ENCODE data around the gene PIF1. TPM values are rescaled to one million over a fixed set of nuclear protein-coding genes. Genes with fewer than 3 reads are reported as not detected.
"Not testable (repeated sequence)": the region's sequence is repeated elsewhere in the genome, so short reads cannot be mapped to it uniquely, and the experiment has no call there.

The PIF1 gene
- total and polyA plus RNA-seq, 5 donors from 2014 or later = 0.07 to 0.37 (median 0.29) TPM; not detected in 1

DNA sequence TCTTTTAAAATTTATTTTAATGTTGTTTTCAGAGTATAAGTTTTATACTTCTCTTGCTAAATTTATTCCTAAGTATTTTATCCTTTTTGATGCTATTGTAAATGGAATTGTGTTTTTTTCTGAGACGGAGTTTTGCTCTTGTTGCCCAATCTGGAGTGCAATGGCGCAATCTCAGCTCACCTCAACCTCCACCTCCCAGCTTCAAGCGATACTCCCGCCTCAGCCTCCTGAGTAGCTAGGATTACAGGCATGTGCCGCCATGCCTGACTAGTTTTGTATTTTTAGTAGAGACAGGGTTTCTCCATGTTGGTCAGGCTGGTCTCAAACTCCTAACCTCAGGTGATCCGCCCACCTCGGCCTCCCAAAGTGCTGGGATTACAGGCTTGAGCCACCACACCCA is 30.1 kb downstream of the PIF1 start:
- not testable (repeated sequence) for H3K4me3 Mint-ChIP-seq; ATAC-seq (ENCODE audit: low read depth in 2 of 2); DNase-seq; H3K36me3 Mint-ChIP-seq; H3K27me3 Mint-ChIP-seq; H3K27ac Mint-ChIP-seq; H3K4me3 ChIP-seq (ENCODE audit: low read depth, low read length); H3K9me3 Mint-ChIP-seq; H3K27me3 ChIP-seq (ENCODE audit: control insufficient read depth, insufficient read depth, low read length); H3K27ac ChIP-seq (ENCODE audit: insufficient read depth, low read length, poor library complexity, severe bottlenecking); H3K36me3 ChIP-seq (ENCODE audit: control insufficient read depth, insufficient read depth, low read length); H3K9me3 ChIP-seq (ENCODE audit: control insufficient read depth in 2 of 2, low read length in 2 of 2); H3K4me1 ChIP-seq (ENCODE audit: control insufficient read depth, insufficient read depth, low read length, poor library complexity, severe bottlenecking); H3K4me1 Mint-ChIP-seq

DNA sequence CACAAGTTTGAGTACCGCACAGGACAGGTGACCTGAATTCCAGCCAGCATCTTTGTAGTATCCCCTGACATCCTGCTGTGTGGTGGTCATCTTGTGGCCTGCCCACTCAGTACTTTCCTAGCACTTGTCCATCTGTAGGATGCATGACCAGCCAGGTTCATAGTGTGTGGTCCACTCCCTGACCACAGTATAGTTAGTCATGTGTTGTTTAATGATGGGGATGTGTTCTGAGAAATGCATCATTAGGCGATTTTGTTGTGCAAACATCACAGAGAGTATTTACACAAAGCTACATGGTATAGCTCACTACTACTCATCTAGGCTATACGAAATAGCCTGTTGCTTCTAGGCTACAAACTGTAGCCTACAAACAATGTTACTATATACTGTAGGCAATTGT is 33.2 kb downstream of the PIF1 start:
- Mint-ChIP-seq H3K27ac (peak overlapping the region in 1 of 3 donors; percentile 52), H3K9me3 (no peaks in the 10 kb centered on the region), H3K36me3 (no peaks in the 10 kb centered on the region), H3K4me3 (no peak overlapping the region), H3K4me1 (no peaks in the 10 kb centered on the region), H3K27me3 (peaks cover 4% of the 10 kb centered on the region)
- Histone ChIP-seq H3K4me1 (ENCODE audit: control insufficient read depth, insufficient read depth, low read length, poor library complexity, severe bottlenecking) (no peaks in the 10 kb centered on the region), H3K36me3 (ENCODE audit: control insufficient read depth, insufficient read depth, low read length) (no peaks in the 10 kb centered on the region), H3K27ac (ENCODE audit: insufficient read depth, low read length, poor library complexity, severe bottlenecking) (no peak overlapping the region), H3K4me3 (ENCODE audit: low read depth, low read length) (no peak overlapping the region), H3K9me3 (ENCODE audit: control insufficient read depth in 2 of 2, low read length in 2 of 2) (no peaks in the 10 kb centered on the region), H3K27me3 (ENCODE audit: control insufficient read depth, insufficient read depth, low read length) (no peaks in the 10 kb centered on the region)
- ATAC-seq (ENCODE audit: low read depth in 2 of 2) (no peak), DNase-seq (no peak)

DNA sequence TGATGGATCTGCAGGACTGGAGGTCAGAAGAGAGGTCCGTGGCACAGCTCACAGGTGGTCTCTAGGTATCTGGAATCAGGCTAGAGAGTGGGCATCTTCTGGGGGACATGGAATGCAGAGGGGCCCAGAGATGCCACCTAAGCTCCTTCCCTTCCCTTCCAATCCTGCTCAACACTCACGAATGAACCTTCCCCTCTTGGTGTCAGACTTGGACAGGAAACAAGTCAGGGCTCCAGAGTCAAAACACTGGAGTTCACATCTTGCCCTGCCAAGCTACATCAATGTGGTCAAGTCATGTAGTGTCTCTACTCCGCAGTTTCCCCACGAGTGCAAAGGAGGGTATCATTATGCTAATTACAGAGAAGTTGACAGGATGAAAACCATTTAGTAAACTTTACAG is 34.0 kb downstream of the PIF1 start:
- DNase-seq (no peak), ATAC-seq (ENCODE audit: low read depth in 2 of 2) (no peak)
- Histone ChIP-seq H3K36me3 (ENCODE audit: control insufficient read depth, insufficient read depth, low read length) (no peaks in the 10 kb centered on the region), H3K4me3 (ENCODE audit: low read depth, low read length) (no peak overlapping the region), H3K9me3 (ENCODE audit: control insufficient read depth in 2 of 2, low read length in 2 of 2) (no peaks in the 10 kb centered on the region), H3K4me1 (ENCODE audit: control insufficient read depth, insufficient read depth, low read length, poor library complexity, severe bottlenecking) (no peaks in the 10 kb centered on the region), H3K27ac (ENCODE audit: insufficient read depth, low read length, poor library complexity, severe bottlenecking) (no peak overlapping the region), H3K27me3 (ENCODE audit: control insufficient read depth, insufficient read depth, low read length) (no peaks in the 10 kb centered on the region)
- Mint-ChIP-seq H3K9me3 (no peaks in the 10 kb centered on the region), H3K27ac (peak overlapping the region in 1 of 3 donors; percentile 10), H3K4me1 (no peaks in the 10 kb centered on the region), H3K27me3 (peaks cover 4% of the 10 kb centered on the region), H3K4me3 (no peak overlapping the region), H3K36me3 (no peaks in the 10 kb centered on the region)

DNA sequence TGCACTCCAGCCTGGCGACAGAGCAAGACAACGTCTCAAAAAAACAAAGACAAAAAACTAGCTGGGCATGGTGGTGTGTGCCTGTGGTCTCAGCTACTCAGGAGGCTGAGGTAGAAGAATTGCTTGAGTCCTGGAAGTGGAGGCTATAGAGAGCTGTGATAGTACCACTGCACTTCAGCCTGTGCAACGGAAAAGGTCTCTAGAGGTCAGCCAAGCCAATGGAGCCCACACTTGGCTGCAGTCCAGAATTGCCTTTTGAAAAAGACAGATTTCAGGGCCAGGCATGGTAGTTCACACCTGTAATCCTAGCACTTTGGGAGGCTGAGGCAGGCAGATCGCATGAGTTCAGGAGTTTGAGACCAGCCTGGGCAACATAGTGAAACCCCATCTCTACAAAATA is 41.7 kb downstream of the PIF1 start:
- Histone ChIP-seq H3K9me3 (ENCODE audit: control insufficient read depth in 2 of 2, low read length in 2 of 2) (no peaks in the 10 kb centered on the region), H3K4me1 (ENCODE audit: control insufficient read depth, insufficient read depth, low read length, poor library complexity, severe bottlenecking) (no peaks in the 10 kb centered on the region), H3K36me3 (ENCODE audit: control insufficient read depth, insufficient read depth, low read length) (no peaks in the 10 kb centered on the region), H3K4me3 (ENCODE audit: low read depth, low read length) (no peak overlapping the region), H3K27me3 (ENCODE audit: control insufficient read depth, insufficient read depth, low read length) (no peaks in the 10 kb centered on the region), H3K27ac (ENCODE audit: insufficient read depth, low read length, poor library complexity, severe bottlenecking) (no peak overlapping the region)
- peaks cover 20% of the 10 kb centered on the region for H3K27me3 Mint-ChIP-seq
- DNase-seq = no peak
- H3K9me3 Mint-ChIP-seq = no peaks in the 10 kb centered on the region
- no peak for ATAC-seq (ENCODE audit: low read depth in 2 of 2)
- H3K4me1 Mint-ChIP-seq = peaks cover 0 to 9% (median 2%) of the 10 kb centered on the region in 4 donors
- H3K36me3 Mint-ChIP-seq = no peaks in the 10 kb centered on the region
- no peak overlapping the region for H3K27ac Mint-ChIP-seq
- no peak overlapping the region for H3K4me3 Mint-ChIP-seq

DNA sequence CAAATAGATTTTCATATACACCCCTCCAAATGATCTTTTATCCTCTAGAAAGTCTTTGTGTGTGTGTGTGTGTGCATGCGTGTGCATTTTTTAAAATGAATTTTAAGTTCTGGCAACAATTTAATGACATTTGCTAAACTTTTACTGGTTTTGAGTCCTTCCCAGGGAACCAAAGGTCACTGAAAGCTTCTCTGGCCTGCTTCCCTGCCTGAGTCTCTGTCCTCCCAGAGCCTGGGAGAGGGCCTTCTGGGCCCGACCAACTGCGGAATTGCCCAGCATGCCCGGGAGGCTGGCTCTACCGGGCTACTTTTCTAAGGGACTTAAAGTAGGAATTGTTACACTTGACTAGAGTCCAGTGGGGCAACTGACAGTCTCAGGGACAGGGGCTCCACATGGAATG is 42.7 kb downstream of the PIF1 start:
- Mint-ChIP-seq H3K36me3 (no peaks in the 10 kb centered on the region), H3K27ac (no peak overlapping the region), H3K4me3 (no peak overlapping the region), H3K9me3 (no peaks in the 10 kb centered on the region), H3K27me3 (peaks cover 30% of the 10 kb centered on the region), H3K4me1 (peaks cover 0 to 9% (median 2%) of the 10 kb centered on the region in 4 donors)
- DNase-seq = no peak
- H3K36me3 ChIP-seq (ENCODE audit: control insufficient read depth, insufficient read depth, low read length) = no peaks in the 10 kb centered on the region
- H3K27me3 ChIP-seq (ENCODE audit: control insufficient read depth, insufficient read depth, low read length) = no peaks in the 10 kb centered on the region
- no peak overlapping the region for H3K27ac ChIP-seq (ENCODE audit: insufficient read depth, low read length, poor library complexity, severe bottlenecking)
- H3K4me1 ChIP-seq (ENCODE audit: control insufficient read depth, insufficient read depth, low read length, poor library complexity, severe bottlenecking) = no peaks in the 10 kb centered on the region
- no peaks in the 10 kb centered on the region for H3K9me3 ChIP-seq (ENCODE audit: control insufficient read depth in 2 of 2, low read length in 2 of 2)
- no peak overlapping the region for H3K4me3 ChIP-seq (ENCODE audit: low read depth, low read length)
- no peak for ATAC-seq (ENCODE audit: low read depth in 2 of 2)

DNA sequence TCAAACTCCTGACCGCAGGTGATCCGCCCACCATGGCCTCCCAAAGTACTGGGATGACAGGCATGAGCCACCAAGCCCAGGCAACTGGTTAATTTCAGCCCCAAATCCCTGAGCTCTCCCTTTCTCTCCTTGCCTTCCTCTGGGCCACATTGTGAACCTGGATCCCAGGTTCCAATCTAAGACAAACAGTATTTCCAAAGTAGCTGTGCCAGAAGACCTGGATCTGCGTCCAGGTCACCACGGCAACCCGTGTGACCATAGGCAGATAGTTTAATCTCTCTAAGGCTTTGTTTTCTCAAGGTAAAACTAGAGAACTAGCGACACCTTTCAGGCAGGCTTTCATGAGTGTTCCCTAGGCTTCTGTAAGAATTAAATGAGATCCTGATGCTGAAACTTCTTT is 44.1 kb downstream of the PIF1 start:
- Mint-ChIP-seq H3K4me1 (peaks cover 0 to 9% (median 3%) of the 10 kb centered on the region in 4 donors), H3K9me3 (no peaks in the 10 kb centered on the region), H3K36me3 (no peaks in the 10 kb centered on the region), H3K4me3 (no peak overlapping the region), H3K27ac (no peak overlapping the region), H3K27me3 (peaks cover 45% of the 10 kb centered on the region)
- ATAC-seq (ENCODE audit: low read depth in 2 of 2) (no peak), DNase-seq (no peak)
- Histone ChIP-seq H3K27ac (ENCODE audit: insufficient read depth, low read length, poor library complexity, severe bottlenecking) (no peak overlapping the region), H3K4me3 (ENCODE audit: low read depth, low read length) (no peak overlapping the region), H3K27me3 (ENCODE audit: control insufficient read depth, insufficient read depth, low read length) (no peaks in the 10 kb centered on the region), H3K9me3 (ENCODE audit: control insufficient read depth in 2 of 2, low read length in 2 of 2) (no peaks in the 10 kb centered on the region), H3K36me3 (ENCODE audit: control insufficient read depth, insufficient read depth, low read length) (no peaks in the 10 kb centered on the region), H3K4me1 (ENCODE audit: control insufficient read depth, insufficient read depth, low read length, poor library complexity, severe bottlenecking) (no peaks in the 10 kb centered on the region)

DNA sequence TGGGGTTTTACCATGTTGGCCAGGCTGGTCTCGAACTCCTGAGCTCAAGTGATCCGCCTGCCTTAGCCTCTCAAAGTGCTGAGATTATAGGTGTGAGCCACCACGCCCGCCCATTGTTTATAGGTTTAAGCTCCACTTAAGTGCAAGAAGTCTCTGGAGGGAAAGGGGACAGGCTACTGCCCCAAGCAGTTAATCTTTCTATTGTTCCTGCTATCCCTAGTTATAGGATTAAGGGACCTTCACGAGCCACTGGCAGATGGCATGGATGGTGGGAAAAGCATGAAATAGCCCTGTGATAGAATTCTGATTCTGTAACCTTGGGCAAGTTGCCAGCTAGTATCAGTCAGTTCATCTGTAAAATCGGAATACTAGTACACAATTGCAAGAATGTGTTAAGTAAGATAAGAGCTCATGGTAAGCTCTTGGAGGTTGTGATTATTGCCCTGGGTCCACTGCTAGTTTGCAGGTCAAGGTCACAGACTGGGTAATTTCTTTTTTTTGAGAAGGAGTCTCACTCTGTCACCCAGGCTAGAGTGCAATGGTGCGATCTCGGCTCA is 44.8 kb downstream of the PIF1 start:
- H3K36me3 ChIP-seq (ENCODE audit: control insufficient read depth, insufficient read depth, low read length) = no peaks in the 10 kb centered on the region
- H3K4me3 ChIP-seq (ENCODE audit: low read depth, low read length) = no peak overlapping the region
- no peak for DNase-seq
- Mint-ChIP-seq H3K9me3 (no peaks in the 10 kb centered on the region), H3K4me3 (peak overlapping the region in 1 of 4 donors; percentile 72), H3K27me3 (peaks cover 51% of the 10 kb centered on the region), H3K4me1 (peaks cover 0 to 9% (median 4%) of the 10 kb centered on the region in 4 donors), H3K27ac (no peak overlapping the region), H3K36me3 (no peaks in the 10 kb centered on the region)
- no peaks in the 10 kb centered on the region for H3K9me3 ChIP-seq (ENCODE audit: control insufficient read depth in 2 of 2, low read length in 2 of 2)
- ATAC-seq (ENCODE audit: low read depth in 2 of 2) = no peak
- peaks cover 5% of the 10 kb centered on the region for H3K4me1 ChIP-seq (ENCODE audit: control insufficient read depth, insufficient read depth, low read length, poor library complexity, severe bottlenecking)
- H3K27ac ChIP-seq (ENCODE audit: insufficient read depth, low read length, poor library complexity, severe bottlenecking) = no peak overlapping the region
- H3K27me3 ChIP-seq (ENCODE audit: control insufficient read depth, insufficient read depth, low read length) = no peaks in the 10 kb centered on the region

DNA sequence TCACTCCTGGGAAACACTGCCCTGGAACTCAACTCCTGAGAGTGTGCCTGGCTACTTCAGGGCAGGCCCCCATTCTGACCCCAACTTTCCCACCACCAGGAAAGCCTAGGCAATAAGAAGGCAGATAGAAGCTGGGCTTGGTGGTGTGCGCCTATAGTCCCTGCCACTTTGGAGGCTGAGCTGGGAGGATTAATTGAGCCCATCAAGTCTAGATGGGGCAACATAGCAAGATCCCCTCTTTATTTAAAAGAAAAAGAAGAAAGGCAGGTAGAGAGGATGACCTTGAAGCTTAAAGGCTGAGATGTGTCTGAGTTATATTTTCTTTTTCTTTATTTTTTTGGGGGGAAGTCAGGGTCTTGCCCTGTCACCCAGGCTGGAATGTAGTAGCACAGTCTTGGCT is 45.8 kb downstream of the PIF1 start:
- Histone ChIP-seq H3K27ac (ENCODE audit: insufficient read depth, low read length, poor library complexity, severe bottlenecking) (no peak overlapping the region), H3K9me3 (ENCODE audit: control insufficient read depth in 2 of 2, low read length in 2 of 2) (no peaks in the 10 kb centered on the region), H3K4me3 (ENCODE audit: low read depth, low read length) (no peak overlapping the region), H3K27me3 (ENCODE audit: control insufficient read depth, insufficient read depth, low read length) (no peaks in the 10 kb centered on the region), H3K4me1 (ENCODE audit: control insufficient read depth, insufficient read depth, low read length, poor library complexity, severe bottlenecking) (peaks cover 11% of the 10 kb centered on the region), H3K36me3 (ENCODE audit: control insufficient read depth, insufficient read depth, low read length) (no peaks in the 10 kb centered on the region)
- Mint-ChIP-seq H3K9me3 (no peaks in the 10 kb centered on the region), H3K27me3 (peaks cover 51% of the 10 kb centered on the region), H3K4me3 (no peak overlapping the region), H3K27ac (no peak overlapping the region), H3K36me3 (no peaks in the 10 kb centered on the region), H3K4me1 (peaks cover 0 to 9% (median 4%) of the 10 kb centered on the region in 4 donors)
- ATAC-seq (ENCODE audit: low read depth in 2 of 2) (no peak), DNase-seq (no peak)
